ENCODE data around the gene DENND6B.

GRCh38 chr22:50307890-50308596 is 18.8 kb downstream of the DENND6B start:
- TF ChIP-seq CTCF (IDR thresholded peaks at IDR 0.05) (no peak), POLR2A (IDR thresholded peaks at IDR 0.05) (no peak)
